DMS53 (cell line): ENCODE results near the gene IGFBP7.

Experiments used
- DNase-seq: peaks from one replicate; lab custom pipeline; 2025; lab: John Stamatoyannopoulos, UW

The IGFBP7 gene

GRCh38 chr4:57109847-57110639 is at the start of gene IGFBP7:
TSS of gene IGFBP7 (minus strand) at chr4:57110385. CDS start at chr4:57110351, 34 bp downstream.
- DNase-seq: peak; percentile 58

GRCh38 chr4:57159866-57160265 is 49.7 kb upstream of the IGFBP7 start:
- no peak for DNase-seq

- no peak for DNase-seq
Measured at GRCh38 chr4:57158762-57159161, 48.6 kb upstream of the IGFBP7 start.

GRCh38 chr4:57158221-57158620 is 48.0 kb upstream of the IGFBP7 start:
- no peak for DNase-seq

GRCh38 chr4:57157596-57158137 is 47.5 kb upstream of the IGFBP7 start:
- no peak for DNase-seq

GRCh38 chr4:57156242-57156990 is 46.2 kb upstream of the IGFBP7 start:
- DNase-seq: no peak

GRCh38 chr4:57154926-57155325 is 44.7 kb upstream of the IGFBP7 start:
- DNase-seq: no peak

GRCh38 chr4:57154191-57154590 is 44.0 kb upstream of the IGFBP7 start:
- no peak for DNase-seq

- no peak for DNase-seq
Measured at GRCh38 chr4:57153207-57153606, 43.0 kb upstream of the IGFBP7 start.

- DNase-seq: peak; percentile 51
Measured at GRCh38 chr4:57151481-57151880, 41.3 kb upstream of the IGFBP7 start.

- no peak for DNase-seq
Measured at GRCh38 chr4:57149833-57150232, 39.6 kb upstream of the IGFBP7 start.

- DNase-seq: no peak
Measured at GRCh38 chr4:57148831-57149505, 38.8 kb upstream of the IGFBP7 start.

GRCh38 chr4:57148177-57148576 is 38.0 kb upstream of the IGFBP7 start:
- no peak for DNase-seq

GRCh38 chr4:57147335-57148060 is 37.3 kb upstream of the IGFBP7 start:
- no peak for DNase-seq

- no peak for DNase-seq
Measured at GRCh38 chr4:57146444-57146843, 36.3 kb upstream of the IGFBP7 start.

- DNase-seq: no peak
Measured at GRCh38 chr4:57144466-57144865, 34.3 kb upstream of the IGFBP7 start.

- DNase-seq: no peak
Measured at GRCh38 chr4:57139783-57140182, 29.6 kb upstream of the IGFBP7 start.

GRCh38 chr4:57137261-57137660 is 27.1 kb upstream of the IGFBP7 start:
- no peak for DNase-seq

- no peak for DNase-seq
Measured at GRCh38 chr4:57136281-57136680, 26.1 kb upstream of the IGFBP7 start.

GRCh38 chr4:57132743-57133137 is 22.6 kb upstream of the IGFBP7 start:
- DNase-seq: peak; percentile 56

GRCh38 chr4:57131849-57132742 is 21.9 kb upstream of the IGFBP7 start:
- peak; percentile 76 for DNase-seq
